K562 (cell line): ENCODE measurements around the gene MLLT3. TPM values are rescaled to one million over a fixed set of nuclear protein-coding genes. Genes with fewer than 3 reads are reported as not detected.

Experiments
- ATAC-seq: fragments of 200-7000 bp; cut with Tn5 transposase; 3 replicates; pipeline ENCODE4 v1.9.1; 2020; ENCODE audit warnings: moderate library complexity
- BruUV-seq: library from RNA; stranded (reverse); fragments of 400-500 nt; replicated peaks from 2 replicates; lab custom pipeline; 2021; lab: Mats Ljungman, UMichigan
- CTCF ChIA-PET: fragments of 300-600 bp; formaldehyde crosslinking; extraction: SDS; loops from one replicate; lab custom pipeline; 2021; ENCODE audit warnings: low intra/inter-chr PET ratio; lab: Yijun Ruan, JAX
- POLR2A ChIA-PET: fragments of 300-600, 350-650 bp; sonication (Branson Sonifier 250); formaldehyde crosslinking; extraction: SDS; loops from one replicate; lab custom pipeline; 2021; ENCODE audit warnings: antibody characterized with exemption, inconsistent platforms; lab: Yijun Ruan, JAX
- DNase-seq, 4 experiments: peaks; one replicate each; pipeline versions ENCODE4 v3.0.0 to v3.0.0-alpha.2; 2011 to 2018; ENCODE audit warnings: low spot score in 3 of 4, mixed read lengths in 3 of 4; ENCODE audit errors: extremely low read depth in 1 of 4
- FAIRE-seq: peaks from 2 replicates; lab custom pipeline; 2011; peaks lifted over from hg19 to GRCh38; lab: Jason Lieb, UNC
- H2AFZ ChIP-seq: 2 replicates; pipeline ENCODE4 v1.6.0; 2011; ENCODE audit warnings: low read depth, low read length, control low read depth, inconsistent platforms
- H3K27ac ChIP-seq: fragments of 200-600 bp; 3 replicates; pipeline ENCODE4 v1.8.0; 2011; ENCODE audit warnings: low read depth, mild to moderate bottlenecking, control low read depth, inconsistent platforms, low read length, moderate library complexity, mixed read lengths; ENCODE audit errors: extremely low read depth
- H3K27me3 ChIP-seq, 2 experiments: fragments of 300-600 bp in 1 of 2; 2 replicates in 1 of 2; 3 replicates in 1 of 2; pipeline versions ENCODE4 v1.6.0 to v1.8.0; 2011; ENCODE audit warnings: inconsistent platforms in 2 of 2, low read length in 2 of 2, mild to moderate bottlenecking in 1 of 2, mixed read lengths in 1 of 2, moderate library complexity in 1 of 2; ENCODE audit not compliant: control insufficient read depth in 2 of 2, insufficient read depth in 2 of 2
- H3K36me3 ChIP-seq: fragments of 300-600 bp; 3 replicates; pipeline ENCODE4 v1.8.0; 2011; ENCODE audit warnings: mild to moderate bottlenecking, low read length, inconsistent platforms; ENCODE audit not compliant: control insufficient read depth, insufficient read depth
- H3K4me1 ChIP-seq, 2 experiments: fragments of 200-600 bp in 1 of 2; replicated peaks in 1 of 2; 2 replicates in 1 of 2; 3 replicates in 1 of 2; pipeline versions ENCODE4 v1.5.1 to v1.8.0; 2011; ENCODE audit warnings: inconsistent platforms in 2 of 2, low read length in 2 of 2, mild to moderate bottlenecking in 1 of 2, mixed read lengths in 1 of 2, moderate library complexity in 1 of 2; ENCODE audit not compliant: control insufficient read depth in 2 of 2, insufficient read depth in 2 of 2
- H3K4me2 ChIP-seq: 2 replicates; pipeline ENCODE4 v1.6.1; 2011; ENCODE audit warnings: low read length, control low read depth, inconsistent platforms, mixed read lengths; ENCODE audit not compliant: insufficient read depth
- H3K4me3 ChIP-seq: fragments of 200-600 bp; sonication (generic), shearing (Covaris generic); 2 replicates; pipeline ENCODE4 v1.5.1; 2016; ENCODE audit warnings: control low read depth, inconsistent platforms
- H3K79me2 ChIP-seq: fragments of 200-600 bp; 3 replicates; pipeline ENCODE4 v1.8.0; 2011; ENCODE audit warnings: low read length, inconsistent platforms; ENCODE audit not compliant: control insufficient read depth, insufficient read depth
- H3K9ac ChIP-seq, 2 experiments: 2 replicates each; pipeline versions ENCODE4 v1.6.0 to v1.6.1; 2011; ENCODE audit warnings: low read depth in 2 of 2, low read length in 2 of 2, control low read depth in 1 of 2, inconsistent platforms in 1 of 2, mild to moderate bottlenecking in 1 of 2, mixed read lengths in 1 of 2; ENCODE audit not compliant: insufficient read depth in 1 of 2
- H3K9me1 ChIP-seq: one replicate; pipeline ENCODE4 v1.6.0; 2011; ENCODE audit warnings: inconsistent platforms, mild to moderate bottlenecking, low read length, moderate library complexity; ENCODE audit not compliant: control insufficient read depth, insufficient read depth
- H3K9me3 ChIP-seq: replicated peaks from 2 replicates; pipeline ENCODE4 v1.5.1; 2011; ENCODE audit warnings: low read depth, low read length, inconsistent platforms; ENCODE audit not compliant: control insufficient read depth, insufficient read depth
- H4K20me1 ChIP-seq: replicated peaks from 2 replicates; pipeline ENCODE4 v1.6.1; 2011; ENCODE audit warnings: low read length, inconsistent platforms, mixed read lengths; ENCODE audit not compliant: control insufficient read depth, insufficient read depth
- DLX4 ChIP-seq: fragments of 250-450 bp; sonication (Bioruptor Pico); IDR thresholded peaks from 2 replicates; pipeline ENCODE4 v1.6.1; 2021; ENCODE audit warnings: mild to moderate bottlenecking
- SMARCC2 ChIP-seq: fragments of 450-650 bp; IDR thresholded peaks from 2 replicates; pipeline ENCODE4 v1.6.1; 2017; ENCODE audit warnings: antibody characterized with exemption, moderate library complexity, mild to moderate bottlenecking, low read depth
- SNAPC5 ChIP-seq: fragments of 250-450 bp; sonication (Bioruptor Pico); IDR thresholded peaks from 2 replicates; pipeline ENCODE4 v1.8.0; 2021; ENCODE audit warnings: moderate library complexity, mild to moderate bottlenecking, inconsistent platforms
- YY1 ChIP-seq, 3 experiments: IDR thresholded peaks; 2 replicates each; pipeline ENCODE4 v1.6.1; 2011; ENCODE audit warnings: low read length in 2 of 3, mild to moderate bottlenecking in 2 of 3, moderate library complexity in 2 of 3, borderline replicate concordance in 1 of 3, control low read depth in 1 of 3, low read depth in 1 of 3; ENCODE audit not compliant: insufficient read depth in 3 of 3, insufficient replicate concordance in 2 of 3, control insufficient read depth in 1 of 3, insufficient read length in 1 of 3; ENCODE audit errors: extremely low read depth in 1 of 3
- ZBTB5 ChIP-seq: fragments of 450-650 bp; IDR thresholded peaks from 2 replicates; pipeline ENCODE4 v1.6.1; 2017; ENCODE audit warnings: antibody characterized with exemption
- WGBS: fragments of 100-300 bp; shearing (Covaris generic); methylation state at CpG from one replicate; pipeline ENCODE4 v1.1.6; 2016; ENCODE audit warnings: low coverage, mixed read lengths; ENCODE audit not compliant: insufficient coverage; ENCODE audit errors: missing lambda C conversion rate; 5-methylcytosine and 5-hydroxymethylcytosine counted together
- in situ Hi-C: fragments of 300-500 bp; cut with MboI; formaldehyde crosslinking; loops from 4 replicates; pipeline ENCODE4 v1.15.0; 2018; ENCODE audit warnings: inconsistent platforms, mixed read lengths
- intact Hi-C: fragments of 100-400 bp; cut with micrococcal nuclease; formaldehyde crosslinking; loops from 2 replicates; pipeline ENCODE4 v1.14.2; 2022
- polyA plus RNA-seq, 8 experiments: library from polyadenylated mRNA; depleted of rRNA in 4 of 8; stranded (reverse) in 5 of 8; unstranded in 3 of 8; fragments of >200 nt; fragmentation: Nextera tagmentation in 2 of 8; fragmentation: Illumina TruSeq in 1 of 8; extraction: Ambion mirVana in 2 of 8; extraction: Trizol in 1 of 8; gene quantifications; 2 replicates each; pipeline versions ENCODE4 v1.2.1 to v1.2.3, GENCODE V29; 2011 to 2014; ENCODE audit warnings: inconsistent platforms in 1 of 8, missing spikeins in 1 of 8
- total RNA-seq, 7 experiments: library from RNA; depleted of rRNA in 6 of 7; stranded (reverse); fragments of >200 nt in 6 of 7; fragmentation: Illumina TruSeq in 2 of 7; extraction: Trizol in 2 of 7; gene quantifications; 2 replicates each; pipeline versions ENCODE4 v1.2.1 to v1.2.3, GENCODE V29; 2011 to 2021; ENCODE audit warnings: low replicate concordance in 1 of 7

The MLLT3 gene
- total and polyA plus RNA-seq, 9 of the 15 experiments (the other 6 are each of a cell fraction or from before 2014, with no cell fraction given): 0.07 to 0.42 (median 0.22) TPM; not detected in 4

- Histone ChIP-seq H3K79me2 (no peaks in the 10 kb centered on the region), H3K4me3 (no peak overlapping the region), H4K20me1 (no peaks in the 10 kb centered on the region), H3K9me1 (no peaks in the 10 kb centered on the region), H3K4me1 (no peaks in the 10 kb centered on the region)
- in situ Hi-C loops (no loop called here), intact Hi-C loops (no loop called here)
- POLR2A ChIA-PET: interaction anchor here (0.6 kb wide), 1 partner anchor 111 kb away, joined by 4 read pairs; the partner anchor contains the start of gene FOCAD
- DNase-seq: no peak
- WGBS: 7% methylated on average over 2 of the region's 4 CpGs
- no peak for TF ChIP-seq SNAPC5 (CRISPR knock-in tag)
- TF ChIP-seq ZBTB5: no peak
- no peak for TF ChIP-seq DLX4 (CRISPR knock-in tag)
- TF ChIP-seq YY1 (IDR thresholded peaks at IDR 0.05; ENCODE audit: borderline replicate concordance in 1 of 3, control insufficient read depth in 1 of 3, extremely low read depth in 1 of 3, insufficient read depth in 3 of 3, insufficient read length in 1 of 3, insufficient replicate concordance in 2 of 3, low read depth in 1 of 3, low read length in 2 of 3): no peak
- TF ChIP-seq SMARCC2: no peak
- TF ChIP-seq, all 486 proteins: peak for 0
- H3K27ac ChIP-seq: no peak overlapping the region
- H3K4me2 ChIP-seq: no peak overlapping the region
- H2AFZ ChIP-seq: no peak overlapping the region
- no peaks in the 10 kb centered on the region for H3K36me3 ChIP-seq
- H3K9me3 ChIP-seq: no peaks in the 10 kb centered on the region
- H3K9ac ChIP-seq: no peak overlapping the region
- no peaks in the 10 kb centered on the region for H3K27me3 ChIP-seq
- ATAC-seq: no peak
- BruUV-seq: no TSS peak
- CTCF ChIA-PET: no interaction called here
- no peak for FAIRE-seq
These were observed 49.3 kb downstream of the MLLT3 start for GRCh38 chr9:20573023-20573422.
